Natural killer cell (primary cell): ENCODE results near the gene CCNC. TPM values are rescaled to one million over a fixed set of nuclear protein-coding genes. Genes with fewer than 3 reads are reported as not detected.

Experiments
- ATAC-seq, 3 donors: fragments of 150-1000 bp in 2 of 3; fragments of 200-7000 bp in 1 of 3; cut with Tn5 transposase; 1 replicate in 1 of 3; 2 replicates in 2 of 3; pipeline ENCODE4 v1.10.0; 2021; ENCODE audit warnings: mild to moderate bottlenecking in 2 of 3, moderate library complexity in 2 of 3
- DNase-seq, 2 donors: peaks; one replicate each; pipeline versions ENCODE4 v3.0.0 to v3.0.0-alpha.2; 2013 to 2021; ENCODE audit warnings: mixed read lengths in 1 of 2
- H3K27ac ChIP-seq: one replicate; pipeline ENCODE4 v1.5.1; 2013; ENCODE audit warnings: mild to moderate bottlenecking, low read length
- H3K27me3 ChIP-seq: one replicate; pipeline ENCODE4 v1.6.1; 2013; ENCODE audit warnings: low read length; ENCODE audit not compliant: control insufficient read depth, insufficient read depth
- H3K36me3 ChIP-seq: one replicate; pipeline ENCODE4 v1.6.1; 2013; ENCODE audit warnings: low read length; ENCODE audit not compliant: control insufficient read depth, insufficient read depth
- H3K4me1 ChIP-seq: one replicate; pipeline ENCODE4 v1.6.1; 2013; ENCODE audit warnings: low read length; ENCODE audit not compliant: control insufficient read depth, insufficient read depth
- H3K4me3 ChIP-seq: one replicate; pipeline ENCODE4 v1.5.1; 2013; ENCODE audit warnings: low read length
- H3K9me3 ChIP-seq: one replicate; pipeline ENCODE4 v1.6.1; 2013; ENCODE audit warnings: low read length; ENCODE audit not compliant: control insufficient read depth, insufficient read depth
- H3K27ac Mint-ChIP-seq, 2 donors: one replicate each; pipeline ENCODE4 v1.8.0; 2022; ENCODE audit warnings: mild to moderate bottlenecking in 2 of 2, mixed read lengths in 2 of 2, moderate library complexity in 1 of 2
- H3K27me3 Mint-ChIP-seq, 2 donors: one replicate each; pipeline ENCODE4 v1.8.0; 2022; ENCODE audit warnings: low read depth in 2 of 2, mixed read lengths in 2 of 2
- H3K36me3 Mint-ChIP-seq: one replicate; pipeline ENCODE4 v1.8.0; 2022; ENCODE audit warnings: mixed read lengths
- H3K4me1 Mint-ChIP-seq, 2 donors: one replicate each; pipeline ENCODE4 v1.8.0; 2022; ENCODE audit warnings: mixed read lengths in 2 of 2
- H3K4me3 Mint-ChIP-seq: one replicate; pipeline ENCODE4 v1.8.0; 2022; ENCODE audit warnings: mild to moderate bottlenecking, moderate library complexity, mixed read lengths
- H3K9me3 Mint-ChIP-seq, 2 donors: one replicate each; pipeline ENCODE4 v1.8.0; 2022; ENCODE audit warnings: mixed read lengths in 2 of 2
- WGBS: methylation state at CpG from one replicate; pipeline ENCODE4 v1.1.7; 2013; ENCODE audit warnings: missing lambda C conversion rate; ENCODE audit not compliant: insufficient coverage; 5-methylcytosine and 5-hydroxymethylcytosine counted together
- intact Hi-C: fragments of 100-400 bp; cut with micrococcal nuclease; formaldehyde crosslinking; loops from one replicate; pipeline ENCODE4 v1.14.2; 2022
- total RNA-seq, 4 donors: library from RNA; stranded (reverse); fragments of 120-200 nt in 1 of 4; gene quantifications; one replicate each; pipeline versions ENCODE4 v1.2.3 to v1.2.4, GENCODE V29; 2013 to 2022
- TF ChIP-seq, protein P1 (sequence below): fragments of 200-600 bp; IDR thresholded peaks from one replicate; pipeline ENCODE4 v1.8.0; 2022; ENCODE audit warnings: antibody characterized with exemption

CCNC gene
- total RNA-seq, 3 donors from 2014 or later (not counting 1 experiment from before 2014, with no cell fraction given): 46.9 to 58.3 (median 52.5) TPM

GRCh38 chr6:99608059-99608885 lies 39.8 kb upstream of the CCNC start:
- Histone ChIP-seq H3K27ac (no peak overlapping the region), H3K4me1 (peaks cover 40% of the 10 kb centered on the region), H3K27me3 (peaks cover 90% of the 10 kb centered on the region), H3K36me3 (no peaks in the 10 kb centered on the region), H3K4me3 (no peak overlapping the region), H3K9me3 (peaks cover 9% of the 10 kb centered on the region)
- DNase-seq (no peak), ATAC-seq (no peak)
- WGBS: 15% methylated on average over 25 of the region's 29 CpGs
- Mint-ChIP-seq H3K36me3 (no peaks in the 10 kb centered on the region), H3K4me3 (no peak overlapping the region), H3K27ac (no peak overlapping the region), H3K4me1 (peaks cover 45 to 50% of the 10 kb centered on the region in 2 donors), H3K27me3 (peaks cover 72 to 83% of the 10 kb centered on the region in 2 donors), H3K9me3 (no peaks in the 10 kb centered on the region)
- TF ChIP-seq, protein P1, sequence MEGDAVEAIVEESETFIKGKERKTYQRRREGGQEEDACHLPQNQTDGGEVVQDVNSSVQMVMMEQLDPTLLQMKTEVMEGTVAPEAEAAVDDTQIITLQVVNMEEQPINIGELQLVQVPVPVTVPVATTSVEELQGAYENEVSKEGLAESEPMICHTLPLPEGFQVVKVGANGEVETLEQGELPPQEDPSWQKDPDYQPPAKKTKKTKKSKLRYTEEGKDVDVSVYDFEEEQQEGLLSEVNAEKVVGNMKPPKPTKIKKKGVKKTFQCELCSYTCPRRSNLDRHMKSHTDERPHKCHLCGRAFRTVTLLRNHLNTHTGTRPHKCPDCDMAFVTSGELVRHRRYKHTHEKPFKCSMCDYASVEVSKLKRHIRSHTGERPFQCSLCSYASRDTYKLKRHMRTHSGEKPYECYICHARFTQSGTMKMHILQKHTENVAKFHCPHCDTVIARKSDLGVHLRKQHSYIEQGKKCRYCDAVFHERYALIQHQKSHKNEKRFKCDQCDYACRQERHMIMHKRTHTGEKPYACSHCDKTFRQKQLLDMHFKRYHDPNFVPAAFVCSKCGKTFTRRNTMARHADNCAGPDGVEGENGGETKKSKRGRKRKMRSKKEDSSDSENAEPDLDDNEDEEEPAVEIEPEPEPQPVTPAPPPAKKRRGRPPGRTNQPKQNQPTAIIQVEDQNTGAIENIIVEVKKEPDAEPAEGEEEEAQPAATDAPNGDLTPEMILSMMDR: no peak
- intact Hi-C loops: no loop called here

DNA sequence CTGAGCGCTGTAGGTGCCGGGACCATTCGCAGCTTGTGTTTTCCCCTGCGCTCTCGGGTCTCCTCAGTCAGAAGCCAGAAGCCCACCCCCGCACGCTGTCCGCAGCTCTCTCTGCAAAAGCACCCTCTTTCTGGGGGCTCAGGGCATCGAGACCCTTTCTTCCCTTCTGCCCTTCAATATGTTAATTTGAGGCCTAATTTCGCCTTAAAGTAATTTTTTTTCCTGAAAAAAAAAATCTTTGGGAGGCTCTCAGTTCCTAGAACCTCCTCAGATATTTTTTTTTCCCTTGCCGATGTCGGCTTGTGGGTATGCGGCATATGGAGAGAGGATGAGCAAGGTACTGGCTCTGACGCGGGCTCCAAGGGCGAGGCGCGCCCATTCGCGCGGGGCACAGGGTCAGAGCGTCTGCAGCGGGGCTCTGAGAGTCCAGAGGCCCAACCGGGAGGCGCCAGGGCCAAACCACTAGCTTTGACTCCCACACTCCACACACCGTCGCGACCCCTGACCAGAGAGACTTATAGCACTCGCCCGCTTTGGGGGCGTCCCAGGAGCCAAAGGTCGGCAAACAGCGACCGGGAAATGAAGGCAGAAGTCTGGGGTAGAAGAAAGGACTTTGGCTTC lies 39.1 kb upstream of the CCNC start:
- H3K9me3 ChIP-seq: peaks cover 6% of the 10 kb centered on the region
- WGBS: 10% methylated on average over 33 of the region's 34 CpGs
- H3K27ac Mint-ChIP-seq: no peak overlapping the region

DNA sequence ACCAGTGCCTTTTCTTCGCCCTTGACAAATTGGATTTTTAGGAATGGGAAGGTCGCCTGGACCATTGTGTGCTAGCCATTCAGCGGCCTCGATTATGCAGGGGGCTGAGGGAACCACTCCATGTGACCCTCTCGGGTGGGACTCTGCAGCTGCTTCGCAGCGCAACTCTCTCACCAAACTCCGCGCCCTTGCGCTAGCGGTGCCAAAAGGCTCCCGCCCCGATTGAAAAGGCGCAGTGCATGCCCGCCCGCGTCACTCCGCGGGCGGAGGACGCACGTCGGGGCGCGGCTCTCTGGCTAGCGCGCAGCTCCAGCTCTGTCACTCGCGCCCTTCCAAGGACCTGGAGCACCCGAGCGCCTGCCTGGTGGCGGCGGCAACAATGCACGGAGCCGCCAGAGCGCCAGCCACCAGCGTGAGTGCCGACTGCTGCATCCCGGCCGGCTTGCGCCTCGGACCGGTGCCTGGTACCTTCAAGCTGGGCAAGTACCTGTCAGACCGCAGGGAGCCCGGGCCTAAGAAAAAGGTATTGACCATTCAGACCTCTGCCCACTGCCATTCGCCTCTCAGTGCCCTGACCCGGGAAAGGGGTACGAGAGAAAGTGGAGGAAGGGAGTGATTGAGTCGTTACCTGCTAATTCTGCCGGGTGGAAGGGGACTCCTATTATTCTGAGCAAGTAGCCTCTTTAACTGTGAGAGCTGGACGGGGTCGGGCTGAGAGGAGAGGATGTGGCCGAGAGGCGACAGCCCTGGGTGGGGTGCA lies 38.4 kb upstream of the CCNC start, which contains the start of gene PRDM13:
Gene PRDM13 (plus strand): TSS at position 178 of the 760 bp plus-strand sequence. CDS start 202 bp downstream, at position 380.
- H3K4me1 Mint-ChIP-seq: peaks cover 53 to 60% of the 10 kb centered on the region in 2 donors
- Histone ChIP-seq H3K4me3 (no peak within 1 kb of the TSS), H3K27ac (no peak within 1 kb of the TSS), H3K36me3 (no peaks in the 10 kb centered on the region), H3K27me3 (peaks cover 87% of the 10 kb centered on the region), H3K9me3 (peaks cover 4% of the 10 kb centered on the region), H3K4me1 (peaks cover 42% of the 10 kb centered on the region)
- DNase-seq: no peak
- intact Hi-C loops: no loop called here
- H3K36me3 Mint-ChIP-seq: no peaks in the 10 kb centered on the region
- H3K4me3 Mint-ChIP-seq: peak within 1 kb of the TSS; percentile 25
- 11% methylated on average over 54 of the region's 54 CpGs for WGBS
- peak in 1 of 3 donors; percentile 38 for ATAC-seq
- peaks cover 80 to 93% of the 10 kb centered on the region in 2 donors for H3K27me3 Mint-ChIP-seq
- no peaks in the 10 kb centered on the region for H3K9me3 Mint-ChIP-seq
- TF ChIP-seq, protein P1: no peak
- H3K27ac Mint-ChIP-seq: no peak within 1 kb of the TSS

More for the DNA sequence above, 39.1 kb upstream of the CCNC start:
- H3K4me1 ChIP-seq: peaks cover 41% of the 10 kb centered on the region
- H3K27ac ChIP-seq: no peak overlapping the region
- intact Hi-C loops: no loop called here
- ATAC-seq (no peak), DNase-seq (no peak)
- Mint-ChIP-seq H3K9me3 (no peaks in the 10 kb centered on the region), H3K4me3 (peak overlapping the region; percentile 21), H3K36me3 (no peaks in the 10 kb centered on the region), H3K4me1 (peaks cover 50 to 56% of the 10 kb centered on the region in 2 donors), H3K27me3 (peaks cover 74 to 89% of the 10 kb centered on the region in 2 donors)
- no peak overlapping the region for H3K4me3 ChIP-seq
- no peaks in the 10 kb centered on the region for H3K36me3 ChIP-seq
- TF ChIP-seq, protein P1: no peak
- peaks cover 89% of the 10 kb centered on the region for H3K27me3 ChIP-seq
